Measurements from ENCODE around the gene ARSA. TPM values are rescaled to one million over a fixed set of nuclear protein-coding genes. Genes with fewer than 3 reads are reported as not detected.

Gene ARSA
- polyA plus RNA-seq, 1 experiment, result 36.9 TPM

DNA sequence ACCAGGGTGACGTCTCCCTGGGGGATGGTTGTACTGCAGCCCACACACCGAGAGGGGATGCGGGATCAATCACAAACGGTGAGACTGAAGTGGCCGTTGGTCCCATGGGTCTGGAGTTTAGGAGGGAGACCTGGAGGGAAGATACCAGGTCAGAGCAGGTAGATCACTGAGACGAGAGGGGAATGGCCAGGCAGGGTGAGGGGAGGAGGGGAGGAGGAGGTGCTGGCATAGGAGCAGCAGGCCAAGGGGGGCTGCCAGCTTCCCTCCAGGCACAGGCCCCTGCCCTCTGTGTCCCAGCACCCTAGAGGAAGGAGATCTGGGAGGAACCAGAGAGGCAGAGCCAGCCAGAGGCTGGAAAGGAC is 20.3 kb downstream of the ARSA start:
- ChIA-PET POLR2A (no interaction called here), CTCF (interaction anchor here (0.8 kb wide), 1 partner anchor 13 kb away, joined by 3 read pairs; no protein-coding TSS in a partner anchor)
- Histone ChIP-seq H3K27me3 (ENCODE audit: control insufficient read depth, insufficient read depth, low read length) (peaks cover 20% of the 10 kb centered on the region), H3K4me3 (ENCODE audit: low read depth, low read length) (no peak overlapping the region), H3K36me3 (ENCODE audit: control insufficient read depth, insufficient read depth, low read length) (no peaks in the 10 kb centered on the region)
- no peak for DNase-seq (ENCODE audit: low read depth)
- TF ChIP-seq, protein P1, sequence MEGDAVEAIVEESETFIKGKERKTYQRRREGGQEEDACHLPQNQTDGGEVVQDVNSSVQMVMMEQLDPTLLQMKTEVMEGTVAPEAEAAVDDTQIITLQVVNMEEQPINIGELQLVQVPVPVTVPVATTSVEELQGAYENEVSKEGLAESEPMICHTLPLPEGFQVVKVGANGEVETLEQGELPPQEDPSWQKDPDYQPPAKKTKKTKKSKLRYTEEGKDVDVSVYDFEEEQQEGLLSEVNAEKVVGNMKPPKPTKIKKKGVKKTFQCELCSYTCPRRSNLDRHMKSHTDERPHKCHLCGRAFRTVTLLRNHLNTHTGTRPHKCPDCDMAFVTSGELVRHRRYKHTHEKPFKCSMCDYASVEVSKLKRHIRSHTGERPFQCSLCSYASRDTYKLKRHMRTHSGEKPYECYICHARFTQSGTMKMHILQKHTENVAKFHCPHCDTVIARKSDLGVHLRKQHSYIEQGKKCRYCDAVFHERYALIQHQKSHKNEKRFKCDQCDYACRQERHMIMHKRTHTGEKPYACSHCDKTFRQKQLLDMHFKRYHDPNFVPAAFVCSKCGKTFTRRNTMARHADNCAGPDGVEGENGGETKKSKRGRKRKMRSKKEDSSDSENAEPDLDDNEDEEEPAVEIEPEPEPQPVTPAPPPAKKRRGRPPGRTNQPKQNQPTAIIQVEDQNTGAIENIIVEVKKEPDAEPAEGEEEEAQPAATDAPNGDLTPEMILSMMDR (IDR thresholded peaks at IDR 0.05; ENCODE audit: insufficient read depth, low read depth, low read length), result no peak

DNA sequence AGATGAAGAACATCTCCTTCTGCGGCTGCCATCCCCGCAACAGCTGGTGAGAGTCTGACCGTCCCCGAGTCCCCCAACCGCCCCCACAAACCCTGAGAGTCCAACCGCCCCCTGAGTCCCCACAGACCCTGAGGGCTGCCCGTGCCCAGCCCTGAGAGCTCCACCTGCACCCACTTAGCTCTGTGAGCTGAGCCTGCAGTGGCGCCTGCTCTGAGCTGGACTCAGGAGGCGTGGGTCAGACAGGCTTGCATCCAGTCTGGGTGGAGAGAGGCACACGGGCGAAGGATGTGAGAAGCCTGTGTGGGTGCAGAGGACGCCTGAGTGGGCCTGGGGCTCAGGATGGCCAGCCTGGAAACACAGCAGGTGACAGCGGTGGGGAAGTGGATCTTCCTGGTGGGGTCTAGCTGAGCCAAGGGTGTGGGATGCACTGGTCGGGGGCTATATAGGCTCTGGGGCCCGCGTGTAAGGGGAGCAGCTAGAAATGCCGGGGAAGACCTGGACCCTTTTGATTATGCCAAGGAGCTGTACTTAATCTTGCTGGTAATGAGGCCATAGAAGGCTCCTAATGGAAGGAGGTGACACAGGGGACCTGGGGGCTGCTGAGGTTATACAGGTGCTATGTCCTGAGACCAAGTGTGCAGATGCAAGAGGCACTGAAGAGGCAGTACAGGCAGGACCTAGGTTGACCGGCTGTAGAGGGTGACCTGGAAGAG is 20.9 kb downstream of the ARSA start:
- Histone ChIP-seq H3K4me3 (ENCODE audit: low read depth, low read length) (no peak overlapping the region), H3K36me3 (ENCODE audit: control insufficient read depth, insufficient read depth, low read length) (no peaks in the 10 kb centered on the region), H3K27me3 (ENCODE audit: control insufficient read depth, insufficient read depth, low read length) (peaks cover 25% of the 10 kb centered on the region)
- DNase-seq (ENCODE audit: low read depth), result no peak
- ChIA-PET CTCF (interaction anchor here (0.8 kb wide), 1 partner anchor 14 kb away, joined by 3 read pairs; no protein-coding TSS in a partner anchor), POLR2A (no interaction called here)
- TF ChIP-seq, protein P1 (IDR thresholded peaks at IDR 0.05; ENCODE audit: insufficient read depth, low read depth, low read length), result no peak

GRCh38 chr22:50606165-50606945 is 21.6 kb downstream of the ARSA start:
- ChIA-PET POLR2A (no interaction called here), CTCF (no interaction called here)
- TF ChIP-seq, protein P1 (IDR thresholded peaks at IDR 0.05; ENCODE audit: insufficient read depth, low read depth, low read length), result peak; percentile 9; the same call in 1 of the 2 replicates
- no peak for DNase-seq (ENCODE audit: low read depth)
- Histone ChIP-seq H3K4me3 (ENCODE audit: low read depth, low read length) (no peak overlapping the region), H3K27me3 (ENCODE audit: control insufficient read depth, insufficient read depth, low read length) (peaks cover 31% of the 10 kb centered on the region), H3K36me3 (ENCODE audit: control insufficient read depth, insufficient read depth, low read length) (no peaks in the 10 kb centered on the region)

DNA sequence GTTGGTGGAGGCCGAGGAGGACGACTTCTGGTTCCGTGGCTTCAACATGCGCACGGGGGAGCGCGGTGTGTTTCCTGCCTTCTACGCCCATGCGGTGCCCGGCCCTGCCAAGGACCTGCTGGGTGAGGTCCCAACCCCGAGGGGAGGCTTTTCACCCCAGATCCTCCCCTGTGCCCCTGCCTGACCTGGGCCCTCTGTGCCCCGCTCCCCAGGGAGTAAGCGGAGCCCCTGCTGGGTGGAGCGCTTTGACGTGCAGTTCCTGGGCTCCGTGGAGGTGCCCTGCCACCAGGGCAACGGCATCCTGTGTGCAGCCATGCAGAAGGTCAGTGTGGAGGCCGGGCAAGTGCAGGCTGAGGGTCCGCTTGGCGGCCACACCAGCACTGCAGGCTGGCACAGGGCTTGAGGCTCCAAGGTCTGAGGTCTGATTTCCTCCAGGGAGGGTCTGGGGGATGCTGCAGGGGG is 22.3 kb downstream of the ARSA start:
- Histone ChIP-seq H3K36me3 (ENCODE audit: control insufficient read depth, insufficient read depth, low read length) (no peaks in the 10 kb centered on the region), H3K27me3 (ENCODE audit: control insufficient read depth, insufficient read depth, low read length) (peaks cover 32% of the 10 kb centered on the region), H3K4me3 (ENCODE audit: low read depth, low read length) (no peak overlapping the region)
- DNase-seq (ENCODE audit: low read depth), result no peak
- TF ChIP-seq, protein P1 (IDR thresholded peaks at IDR 0.05; ENCODE audit: insufficient read depth, low read depth, low read length), result no peak
- ChIA-PET CTCF (no interaction called here), POLR2A (no interaction called here)

GRCh38 chr22:50605002-50605612 is 22.8 kb downstream of the ARSA start:
- POLR2A ChIA-PET, result no interaction called here
- TF ChIP-seq, protein P1 (IDR thresholded peaks at IDR 0.05; ENCODE audit: insufficient read depth, low read depth, low read length), result no peak
- H3K36me3 ChIP-seq (ENCODE audit: control insufficient read depth, insufficient read depth, low read length), result no peaks in the 10 kb centered on the region
- peaks cover 32% of the 10 kb centered on the region for H3K27me3 ChIP-seq (ENCODE audit: control insufficient read depth, insufficient read depth, low read length)
- H3K4me3 ChIP-seq (ENCODE audit: low read depth, low read length), result no peak overlapping the region
- CTCF ChIA-PET, result no interaction called here
- DNase-seq (ENCODE audit: low read depth), result no peak
